Colonic mucosa (tissue), 4 donors: ENCODE measurements around the gene AKAP6. TPM values are rescaled to one million over a fixed set of nuclear protein-coding genes. Genes with fewer than 3 reads are reported as not detected.

Source experiments
- DNase-seq: peaks from one replicate; pipeline ENCODE4 v3.0.0-alpha.2; 2020
- H3K27ac ChIP-seq: fragments of 200-600 bp; one replicate; pipeline ENCODE4 v1.8.0; 2021
- H3K27me3 ChIP-seq: fragments of 200-600 bp; one replicate; pipeline ENCODE4 v1.8.0; 2021
- H3K36me3 ChIP-seq: fragments of 200-600 bp; one replicate; pipeline ENCODE4 v1.8.0; 2021
- H3K4me1 ChIP-seq: fragments of 200-600 bp; one replicate; pipeline ENCODE4 v1.8.0; 2021; ENCODE audit warnings: mild to moderate bottlenecking
- H3K4me3 ChIP-seq: fragments of 200-600 bp; one replicate; pipeline ENCODE4 v1.8.0; 2021
- H3K9ac ChIP-seq, 2 donors: one replicate each; pipeline ENCODE4 v1.7.0; 2013; ENCODE audit warnings: control low read depth in 2 of 2, low read depth in 2 of 2, low read length in 2 of 2
- H3K9me3 ChIP-seq: fragments of 200-600 bp; one replicate; pipeline ENCODE4 v1.8.0; 2021
- intact Hi-C: fragments of 100-400 bp; cut with DNase I; formaldehyde crosslinking; loops from one replicate; pipeline ENCODE4 v1.14.1; 2022
- total RNA-seq, 2 donors: library from RNA; stranded (reverse); fragmentation: NEBNext Ultra II Directional in 1 of 2; extraction: Animal tissue kit (Norgen Biotek cat#: 25700) in 1 of 2; gene quantifications; one replicate each; pipeline ENCODE4 v1.2.1, GENCODE V29; 2021
- TF ChIP-seq, protein P1 (sequence below): fragments of 200-600 bp; IDR thresholded peaks from one replicate; pipeline ENCODE4 v1.8.0; 2022; ENCODE audit warnings: antibody characterized with exemption, mild to moderate bottlenecking
- donor health status: healthy.
- donor health status: DM: no; HTN: no; CAD: no.
- donor health status: DM: no; HTN: no; CAD: no.

Gene AKAP6
- total RNA-seq, 2 donors from 2014 or later = 1.3 to 10.3 TPM

DNA sequence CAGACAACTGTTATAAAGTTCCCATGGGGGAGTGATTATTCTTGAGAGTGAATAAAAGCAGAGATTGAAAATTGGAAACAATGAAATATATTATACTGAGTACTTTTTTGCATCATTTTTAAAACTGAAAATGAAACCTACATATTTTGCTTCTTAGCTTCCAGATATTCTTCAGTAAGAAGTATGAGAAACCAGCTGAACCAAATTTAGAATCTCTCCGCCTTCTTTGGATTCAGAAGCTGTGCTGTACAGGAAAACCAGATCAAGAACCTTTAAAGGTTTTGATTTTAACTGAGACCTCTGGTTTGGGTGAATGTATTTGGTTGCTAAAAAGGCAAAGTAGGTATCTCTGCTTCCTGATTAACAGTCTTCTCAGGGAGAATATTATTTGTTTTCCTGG, 109.4 kb downstream of the AKAP6 start:
- H3K4me3 ChIP-seq = no peak overlapping the region
- H3K27me3 ChIP-seq = no peaks in the 10 kb centered on the region
- no peaks in the 10 kb centered on the region for H3K4me1 ChIP-seq
- DNase-seq = no peak
- no peak overlapping the region for H3K9ac ChIP-seq
- H3K27ac ChIP-seq = no peak overlapping the region
- TF ChIP-seq, protein P1, sequence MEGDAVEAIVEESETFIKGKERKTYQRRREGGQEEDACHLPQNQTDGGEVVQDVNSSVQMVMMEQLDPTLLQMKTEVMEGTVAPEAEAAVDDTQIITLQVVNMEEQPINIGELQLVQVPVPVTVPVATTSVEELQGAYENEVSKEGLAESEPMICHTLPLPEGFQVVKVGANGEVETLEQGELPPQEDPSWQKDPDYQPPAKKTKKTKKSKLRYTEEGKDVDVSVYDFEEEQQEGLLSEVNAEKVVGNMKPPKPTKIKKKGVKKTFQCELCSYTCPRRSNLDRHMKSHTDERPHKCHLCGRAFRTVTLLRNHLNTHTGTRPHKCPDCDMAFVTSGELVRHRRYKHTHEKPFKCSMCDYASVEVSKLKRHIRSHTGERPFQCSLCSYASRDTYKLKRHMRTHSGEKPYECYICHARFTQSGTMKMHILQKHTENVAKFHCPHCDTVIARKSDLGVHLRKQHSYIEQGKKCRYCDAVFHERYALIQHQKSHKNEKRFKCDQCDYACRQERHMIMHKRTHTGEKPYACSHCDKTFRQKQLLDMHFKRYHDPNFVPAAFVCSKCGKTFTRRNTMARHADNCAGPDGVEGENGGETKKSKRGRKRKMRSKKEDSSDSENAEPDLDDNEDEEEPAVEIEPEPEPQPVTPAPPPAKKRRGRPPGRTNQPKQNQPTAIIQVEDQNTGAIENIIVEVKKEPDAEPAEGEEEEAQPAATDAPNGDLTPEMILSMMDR = no peak
- intact Hi-C loops = no loop called here
- no peaks in the 10 kb centered on the region for H3K9me3 ChIP-seq
- H3K36me3 ChIP-seq = no peaks in the 10 kb centered on the region

DNA sequence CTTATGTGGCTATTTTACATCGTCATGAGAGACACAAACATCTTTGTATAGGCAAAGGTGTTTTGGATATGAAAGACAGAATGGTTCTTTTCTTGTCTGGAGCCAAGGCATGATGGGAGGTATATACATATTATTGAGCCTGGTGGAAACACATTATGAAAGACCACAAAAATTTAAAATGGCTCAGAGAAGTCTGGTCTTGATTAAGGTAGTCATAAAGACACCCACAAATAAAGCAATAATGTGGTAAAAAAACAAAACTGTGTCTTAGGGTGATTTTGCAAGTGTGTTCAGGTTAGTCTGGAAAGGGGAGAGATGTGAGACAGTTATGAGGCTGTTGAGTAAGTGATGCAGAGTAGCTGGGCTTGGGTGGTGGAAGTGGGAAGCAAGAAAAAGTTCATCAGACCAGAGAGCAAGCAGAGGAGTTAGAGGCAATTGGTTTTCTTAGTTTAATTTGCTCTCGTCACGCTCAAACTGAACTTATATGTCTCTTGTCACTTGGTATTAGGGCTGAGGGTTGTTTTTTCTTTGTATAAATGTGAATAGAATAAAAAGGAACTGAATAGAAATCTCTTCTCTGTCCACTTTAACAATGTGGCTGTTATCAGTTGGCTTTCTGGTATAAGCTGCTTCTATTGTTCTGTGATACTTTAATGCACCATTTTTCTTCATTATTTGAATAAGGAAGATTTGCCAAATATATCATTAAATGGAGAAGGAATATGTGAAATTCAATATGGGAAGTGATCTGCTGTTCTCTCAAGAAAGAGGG, 115.0 kb downstream of the AKAP6 start:
- Histone ChIP-seq H3K36me3 (no peaks in the 10 kb centered on the region), H3K27ac (no peak overlapping the region), H3K9ac (no peak overlapping the region), H3K4me3 (no peak overlapping the region), H3K4me1 (no peaks in the 10 kb centered on the region), H3K9me3 (no peaks in the 10 kb centered on the region), H3K27me3 (no peaks in the 10 kb centered on the region)
- no peak for DNase-seq
- TF ChIP-seq, protein P1 = no peak
- intact Hi-C loops = no loop called here

DNA sequence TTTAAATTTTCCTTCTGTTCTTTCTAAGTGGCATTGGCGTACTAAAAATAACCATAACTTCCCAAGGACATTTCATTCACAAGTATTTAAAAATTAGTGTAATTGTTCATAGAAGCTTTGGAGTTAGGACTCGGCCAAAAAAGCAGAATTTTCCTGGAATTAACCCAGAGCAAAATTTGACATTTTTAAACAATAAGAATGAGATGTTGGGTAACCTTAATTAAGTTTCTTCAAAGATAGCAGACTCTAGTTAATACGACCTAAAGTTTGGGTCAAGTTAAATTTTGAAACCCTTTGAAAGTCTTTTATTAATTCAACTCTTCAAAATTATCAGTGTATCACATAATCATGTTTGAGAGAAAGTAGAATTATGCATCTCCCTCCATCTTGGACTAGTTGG, 118.3 kb downstream of the AKAP6 start:
- no peaks in the 10 kb centered on the region for H3K27me3 ChIP-seq
- no peaks in the 10 kb centered on the region for H3K4me1 ChIP-seq
- intact Hi-C loops = no loop called here
- H3K4me3 ChIP-seq = no peak overlapping the region
- no peaks in the 10 kb centered on the region for H3K9me3 ChIP-seq
- H3K36me3 ChIP-seq = no peaks in the 10 kb centered on the region
- TF ChIP-seq, protein P1 = no peak
- DNase-seq = no peak
- H3K27ac ChIP-seq = no peak overlapping the region
- H3K9ac ChIP-seq = no peak overlapping the region

DNA sequence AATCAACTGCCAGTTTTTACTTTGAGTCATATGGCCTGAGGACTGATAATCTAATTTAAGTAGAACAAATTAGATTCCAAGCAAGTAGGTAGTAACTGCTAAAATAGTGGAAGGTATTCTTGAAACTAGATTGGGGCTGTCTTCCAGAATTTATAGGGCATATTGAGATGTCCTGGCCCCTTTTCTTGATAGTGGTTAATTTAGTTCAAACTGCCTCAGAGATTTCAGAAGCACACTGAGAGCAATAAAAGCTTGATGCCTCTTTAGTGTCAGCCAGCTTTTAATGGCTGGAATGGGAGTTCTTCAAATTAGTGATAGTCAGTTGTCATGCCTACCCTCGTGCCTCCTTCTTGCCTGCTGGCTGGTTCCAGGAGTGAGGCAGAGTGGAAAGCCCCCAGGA, 120.5 kb downstream of the AKAP6 start:
- no peak for DNase-seq
- H3K36me3 ChIP-seq = no peaks in the 10 kb centered on the region
- no peaks in the 10 kb centered on the region for H3K9me3 ChIP-seq
- TF ChIP-seq, protein P1 = no peak
- no peak overlapping the region for H3K27ac ChIP-seq
- intact Hi-C loops = no loop called here
- no peak overlapping the region for H3K9ac ChIP-seq
- H3K27me3 ChIP-seq = no peaks in the 10 kb centered on the region
- no peak overlapping the region for H3K4me3 ChIP-seq
- H3K4me1 ChIP-seq = no peaks in the 10 kb centered on the region

DNA sequence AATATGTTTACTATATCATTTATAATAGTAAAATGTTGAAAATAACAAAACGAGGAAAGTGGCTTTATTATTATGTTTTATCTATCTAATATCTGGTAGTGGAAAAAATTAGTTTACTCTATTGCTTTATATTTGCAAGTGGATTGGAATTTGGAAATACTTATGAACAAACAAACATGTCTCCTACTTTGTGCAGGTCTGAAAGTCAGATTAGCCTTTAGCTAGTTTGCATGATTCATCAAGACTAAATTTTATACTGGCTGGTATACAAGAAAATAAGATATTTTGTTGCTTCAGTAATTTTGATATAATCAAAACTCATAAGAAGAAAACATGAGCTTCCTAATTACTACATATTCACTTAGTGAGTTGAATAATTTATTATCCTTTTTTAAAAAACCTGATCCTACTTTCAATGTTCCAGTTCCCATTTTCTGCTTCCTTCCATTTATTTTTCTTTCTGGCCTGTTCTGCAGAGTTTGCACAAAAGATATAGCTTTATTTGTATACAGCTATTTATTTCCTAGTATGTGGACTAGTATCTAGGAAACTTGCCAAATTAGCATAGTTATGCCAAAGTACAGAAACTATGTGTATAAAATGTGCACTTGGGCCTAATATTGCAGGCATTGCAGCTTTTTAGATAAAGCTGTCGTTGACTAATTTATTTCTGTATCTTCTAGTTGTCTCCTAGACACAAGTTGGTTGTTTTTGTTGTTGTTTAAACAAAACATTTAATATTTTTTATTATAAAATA, 122.0 kb downstream of the AKAP6 start:
- H3K36me3 ChIP-seq = no peaks in the 10 kb centered on the region
- H3K27ac ChIP-seq = no peak overlapping the region
- TF ChIP-seq, protein P1 = no peak
- no peak overlapping the region for H3K4me3 ChIP-seq
- no peak for DNase-seq
- H3K9ac ChIP-seq = no peak overlapping the region
- intact Hi-C loops = no loop called here
- no peaks in the 10 kb centered on the region for H3K4me1 ChIP-seq
- H3K27me3 ChIP-seq = no peaks in the 10 kb centered on the region
- H3K9me3 ChIP-seq = no peaks in the 10 kb centered on the region
